OCI-LY1 (cell line): ENCODE data around the gene COMT.

Experiments
- H2AFZ ChIP-seq: fragments of 200-600 bp; sonication (generic), shearing (Covaris generic); 2 replicates; pipeline ENCODE4 v1.6.0; 2014; ENCODE audit warnings: antibody characterized with exemption, mild to moderate bottlenecking, low read length
- H3F3A ChIP-seq: fragments of 200-600 bp; sonication (generic), shearing (Covaris generic); 2 replicates; pipeline ENCODE4 v1.6.0; 2014; ENCODE audit warnings: mild to moderate bottlenecking, antibody characterized with exemption, low read length, moderate library complexity; ENCODE audit not compliant: insufficient read depth
- H3K27ac ChIP-seq: fragments of 200-600 bp; sonication (generic); 2 replicates; pipeline ENCODE4 v1.5.1; 2014; ENCODE audit warnings: low read length, mixed run types, mild to moderate bottlenecking, low read depth; ENCODE audit not compliant: poor library complexity, severe bottlenecking
- H3K27me3 ChIP-seq: fragments of 200-600 bp; sonication (generic); 2 replicates; pipeline ENCODE4 v1.6.0; 2014; ENCODE audit warnings: antibody characterized with exemption, mild to moderate bottlenecking, low read length, moderate library complexity; ENCODE audit not compliant: insufficient read depth
- H3K36me3 ChIP-seq: fragments of 200-600 bp; sonication (generic); 2 replicates; pipeline ENCODE4 v1.6.1; 2014; ENCODE audit warnings: mild to moderate bottlenecking, antibody characterized with exemption, low read length, moderate library complexity, mixed read lengths; ENCODE audit not compliant: insufficient read depth
- H3K4me1 ChIP-seq: fragments of 200-600 bp; sonication (generic); 2 replicates; pipeline ENCODE4 v1.5.1; 2014; ENCODE audit warnings: mild to moderate bottlenecking, low read length, moderate library complexity; ENCODE audit not compliant: insufficient read depth, severe bottlenecking
- H3K4me2 ChIP-seq: fragments of 200-600 bp; sonication (generic), shearing (Covaris generic); 2 replicates; pipeline ENCODE4 v1.6.1; 2014; ENCODE audit warnings: low read length
- H3K4me3 ChIP-seq: fragments of 200-600 bp; sonication (generic); 2 replicates; pipeline ENCODE4 v1.5.1; 2014; ENCODE audit warnings: low read length, low read depth, mild to moderate bottlenecking, mixed read lengths; ENCODE audit not compliant: poor library complexity, severe bottlenecking
- H3K79me2 ChIP-seq: fragments of 200-600 bp; shearing (Covaris generic); 2 replicates; pipeline ENCODE4 v1.6.1; 2016; ENCODE audit warnings: mixed run types, low read length, mixed read lengths; ENCODE audit not compliant: insufficient read depth
- H3K9ac ChIP-seq: fragments of 200-600 bp; sonication (generic), shearing (Covaris generic); 2 replicates; pipeline ENCODE4 v1.6.1; 2014; ENCODE audit warnings: mild to moderate bottlenecking, low read length, mixed read lengths
- H3K9me2 ChIP-seq: fragments of 200-600 bp; sonication (generic), shearing (Covaris generic); 2 replicates; pipeline ENCODE4 v1.6.1; 2014; ENCODE audit warnings: low read depth, mild to moderate bottlenecking, low read length, mixed read lengths
- H3K9me3 ChIP-seq: fragments of 200-600 bp; shearing (Covaris generic); 2 replicates; pipeline ENCODE4 v1.6.1; 2014; ENCODE audit warnings: low read length, mixed read lengths
- H4K20me1 ChIP-seq: fragments of 200-600 bp; sonication (generic), shearing (Covaris generic); 2 replicates; pipeline ENCODE4 v1.6.0; 2016; ENCODE audit warnings: mild to moderate bottlenecking, low read length; ENCODE audit not compliant: insufficient read depth
- CTCF ChIP-seq: fragments of 200-600 bp; sonication (generic), shearing (Covaris generic); IDR thresholded peaks from 2 replicates; pipeline ENCODE4 v1.5.1; 2017; ENCODE audit warnings: mild to moderate bottlenecking, antibody characterized with exemption, low read length, moderate library complexity, mixed read lengths
- EZH2 ChIP-seq: fragments of 200-600 bp; sonication (generic), shearing (Covaris generic); IDR thresholded peaks from 2 replicates; pipeline ENCODE4 v1.8.0; 2017; ENCODE audit warnings: borderline replicate concordance, mixed run types, mild to moderate bottlenecking, antibody characterized with exemption, low read length, moderate library complexity, mixed read lengths

COMT gene

GRCh38 chr22:19996694-19997384 is 55.3 kb downstream of the COMT start:
- no peaks in the 10 kb centered on the region for H4K20me1 ChIP-seq
- no peaks in the 10 kb centered on the region for H3K4me1 ChIP-seq
- H3K79me2 ChIP-seq, result no peaks in the 10 kb centered on the region
- H3K4me2 ChIP-seq, result no peak overlapping the region
- H3K36me3 ChIP-seq, result no peaks in the 10 kb centered on the region
- no peaks in the 10 kb centered on the region for H3K9me2 ChIP-seq
- peaks cover 15% of the 10 kb centered on the region for H3K27me3 ChIP-seq
- H3K9ac ChIP-seq, result no peak overlapping the region
- H3K27ac ChIP-seq, result no peak overlapping the region
- no peaks in the 10 kb centered on the region for H3F3A ChIP-seq
- H3K4me3 ChIP-seq, result no peak overlapping the region
- no peak overlapping the region for H2AFZ ChIP-seq
- TF ChIP-seq CTCF (no peak), EZH2 (no peak)
- H3K9me3 ChIP-seq, result no peaks in the 10 kb centered on the region

GRCh38 chr22:19997561-19998231 is 56.1 kb downstream of the COMT start:
- no peak overlapping the region for H2AFZ ChIP-seq
- H4K20me1 ChIP-seq, result no peaks in the 10 kb centered on the region
- H3K9ac ChIP-seq, result no peak overlapping the region
- H3K36me3 ChIP-seq, result no peaks in the 10 kb centered on the region
- no peak overlapping the region for H3K27ac ChIP-seq
- H3K4me2 ChIP-seq, result no peak overlapping the region
- no peak for TF ChIP-seq EZH2
- no peaks in the 10 kb centered on the region for H3K9me2 ChIP-seq
- no peaks in the 10 kb centered on the region for H3K9me3 ChIP-seq
- H3K79me2 ChIP-seq, result no peaks in the 10 kb centered on the region
- H3K4me3 ChIP-seq, result no peak overlapping the region
- H3K4me1 ChIP-seq, result no peaks in the 10 kb centered on the region
- H3F3A ChIP-seq, result no peaks in the 10 kb centered on the region
- H3K27me3 ChIP-seq, result peaks cover 15% of the 10 kb centered on the region

- Histone ChIP-seq H4K20me1 (no peaks in the 10 kb centered on the region), H3K9me3 (peaks cover 5% of the 10 kb centered on the region), H2AFZ (no peak overlapping the region), H3K9ac (no peak overlapping the region), H3K36me3 (no peaks in the 10 kb centered on the region; the same call in 1 of the 2 replicates), H3K4me2 (no peak overlapping the region), H3K4me1 (no peaks in the 10 kb centered on the region), H3K27ac (no peak overlapping the region), H3K9me2 (no peaks in the 10 kb centered on the region), H3F3A (no peaks in the 10 kb centered on the region), H3K79me2 (no peaks in the 10 kb centered on the region), H3K27me3 (peaks cover 15% of the 10 kb centered on the region), H3K4me3 (no peak overlapping the region)
- TF ChIP-seq EZH2 (no peak), CTCF (no peak)
Observed at GRCh38 chr22:19998232-19998951, 56.8 kb downstream of the COMT start.
